GM10248 (cell line): Measurements from ENCODE around the gene ARIH2.

Experiments
- CTCF ChIA-PET: fragments of 300-600 bp; sonication (Branson Sonifier 250); formaldehyde crosslinking; extraction: SDS; loops from one replicate; lab custom pipeline; 2021; ENCODE audit warnings: antibody characterized with exemption; lab: Yijun Ruan, JAX
- POLR2A ChIA-PET: fragments of 350-650 bp; sonication (Branson Sonifier 250); formaldehyde crosslinking; extraction: SDS; loops from one replicate; lab custom pipeline; 2020; ENCODE audit warnings: antibody characterized with exemption; lab: Yijun Ruan, JAX
- DNase-seq: peaks from one replicate; pipeline ENCODE4 v3.0.0; 2012; ENCODE audit errors: extremely low spot score
- TF ChIP-seq, protein P1 (sequence below): IDR thresholded peaks from 2 replicates; pipeline ENCODE4 v1.5.1; 2012; ENCODE audit warnings: mild to moderate bottlenecking, low read depth; ENCODE audit errors: extremely low read depth, missing control alignments, control extremely low read depth

The ARIH2 gene

GRCh38 chr3:48885753-48886152, 32.9 kb upstream of the ARIH2 start:
- ChIA-PET POLR2A (no interaction called here), CTCF (interaction anchor here (2.1 kb wide), 1 partner anchor 12 kb away, joined by 5 read pairs; the partner anchor contains the start of gene SLC25A20)

GRCh38 chr3:48891606-48892005, 27.0 kb upstream of the ARIH2 start:
- TF ChIP-seq, protein P1, sequence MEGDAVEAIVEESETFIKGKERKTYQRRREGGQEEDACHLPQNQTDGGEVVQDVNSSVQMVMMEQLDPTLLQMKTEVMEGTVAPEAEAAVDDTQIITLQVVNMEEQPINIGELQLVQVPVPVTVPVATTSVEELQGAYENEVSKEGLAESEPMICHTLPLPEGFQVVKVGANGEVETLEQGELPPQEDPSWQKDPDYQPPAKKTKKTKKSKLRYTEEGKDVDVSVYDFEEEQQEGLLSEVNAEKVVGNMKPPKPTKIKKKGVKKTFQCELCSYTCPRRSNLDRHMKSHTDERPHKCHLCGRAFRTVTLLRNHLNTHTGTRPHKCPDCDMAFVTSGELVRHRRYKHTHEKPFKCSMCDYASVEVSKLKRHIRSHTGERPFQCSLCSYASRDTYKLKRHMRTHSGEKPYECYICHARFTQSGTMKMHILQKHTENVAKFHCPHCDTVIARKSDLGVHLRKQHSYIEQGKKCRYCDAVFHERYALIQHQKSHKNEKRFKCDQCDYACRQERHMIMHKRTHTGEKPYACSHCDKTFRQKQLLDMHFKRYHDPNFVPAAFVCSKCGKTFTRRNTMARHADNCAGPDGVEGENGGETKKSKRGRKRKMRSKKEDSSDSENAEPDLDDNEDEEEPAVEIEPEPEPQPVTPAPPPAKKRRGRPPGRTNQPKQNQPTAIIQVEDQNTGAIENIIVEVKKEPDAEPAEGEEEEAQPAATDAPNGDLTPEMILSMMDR: no peak
- ChIA-PET CTCF (interaction anchor here (1.1 kb wide), 1 partner anchor 152 kb away, joined by 3 read pairs; no protein-coding TSS in a partner anchor), POLR2A (no interaction called here)
- no peak for DNase-seq

More at GRCh38 chr3:48885753-48886152, 32.9 kb upstream of the ARIH2 start:
- TF ChIP-seq, protein P1: no peak
- DNase-seq: no peak

- TF ChIP-seq, protein P1: no peak
- no peak for DNase-seq
- CTCF ChIA-PET: no interaction called here
- POLR2A ChIA-PET: no interaction called here
Measured at GRCh38 chr3:48894516-48894915, 24.1 kb upstream of the ARIH2 start.

DNA sequence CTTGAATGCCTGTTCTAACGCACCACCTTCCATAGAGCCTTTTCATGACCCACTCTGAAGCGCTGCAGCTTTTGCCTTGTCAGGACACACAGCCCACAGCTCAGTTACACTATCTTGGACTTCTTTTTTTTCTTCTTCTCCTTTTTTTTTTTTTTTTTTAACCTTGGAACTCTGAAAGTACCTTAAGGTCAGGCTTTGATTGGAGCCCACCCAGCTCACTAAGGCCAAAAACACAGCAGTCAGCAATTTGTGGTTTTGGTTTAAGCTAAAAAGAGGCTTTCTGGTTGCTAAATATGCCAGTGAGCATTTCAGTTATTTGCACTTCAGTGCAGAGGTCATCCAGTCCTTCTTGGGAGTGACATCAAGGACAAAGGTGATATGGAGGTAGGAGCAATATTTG, 21.7 kb upstream of the ARIH2 start:
- TF ChIP-seq, protein P1: no peak
- POLR2A ChIA-PET: interaction anchor here (0.5 to 0.6 kb wide), 3 partner anchors 206 to 1606 kb away, joined by 3 to 4 read pairs (median 3); no protein-coding TSS in a partner anchor
- DNase-seq: no peak
- CTCF ChIA-PET: interaction anchor here (1.0 to 2.2 kb wide), 3 partner anchors 10 to 77 kb away, joined by 3 to 11 read pairs (median 5); partner anchors contain the start of gene ARIH2

DNA sequence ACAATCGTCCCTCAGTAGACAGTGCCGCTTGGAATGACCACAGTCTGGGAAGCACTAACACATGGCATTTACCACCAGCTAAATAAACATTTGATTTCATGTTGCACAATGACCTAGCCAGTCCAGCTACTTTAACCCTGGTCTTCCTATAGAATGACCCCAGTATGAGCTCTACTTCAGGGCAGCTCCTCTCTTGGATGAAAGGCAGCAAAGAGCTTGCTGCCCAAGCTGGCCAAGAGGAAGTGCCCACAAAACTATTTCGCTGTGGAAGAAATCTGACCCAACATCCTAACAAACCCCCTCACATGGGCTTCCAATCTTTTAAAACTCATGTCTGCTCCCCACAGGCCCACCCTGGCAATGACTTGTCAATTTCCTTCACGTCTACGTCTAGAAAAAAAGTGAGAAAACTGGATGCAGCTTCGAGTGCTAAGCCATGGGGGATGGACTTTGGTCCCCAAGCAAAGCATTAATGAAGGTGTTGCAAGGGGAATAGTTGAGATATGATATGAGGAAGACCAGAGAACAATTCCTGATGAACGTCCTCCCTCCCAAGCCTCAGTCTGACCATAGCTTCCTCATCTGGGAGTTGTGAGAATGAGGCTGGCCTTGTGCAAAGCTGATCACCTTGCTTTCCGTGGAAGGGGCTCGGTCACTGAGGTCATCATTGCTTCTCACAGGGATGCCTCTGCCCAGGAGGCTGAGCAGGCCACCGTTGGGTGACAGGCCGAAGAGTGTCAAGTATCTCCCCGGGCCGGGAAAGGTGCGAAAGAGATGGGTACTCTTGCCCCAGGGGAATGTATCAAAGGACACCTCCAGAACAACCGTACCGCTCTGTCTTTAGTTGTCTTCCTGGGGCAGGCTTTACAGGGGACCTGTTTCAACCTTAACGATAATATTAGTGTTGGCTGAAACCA, 20.9 kb upstream of the ARIH2 start:
- ChIA-PET POLR2A (interaction anchor here (0.5 to 1.0 kb wide), 5 partner anchors 18 to 1607 kb away, joined by 3 to 9 read pairs (median 3); no protein-coding TSS in a partner anchor), CTCF (interaction anchor here (1.0 to 2.2 kb wide), 5 partner anchors 10 to 162 kb away, joined by 3 to 11 read pairs (median 3); partner anchors contain the start of gene ARIH2)
- DNase-seq: no peak
- TF ChIP-seq, protein P1: no peak
